SK-N-SH treated with all-trans-retinoic acid at 6 μM for 48 hours (cell line): ENCODE results near the gene ZBTB40.

ENCODE experiments used
- ISL1 ChIP-seq: fragments of 250-450 bp; sonication (Bioruptor Pico); IDR thresholded peaks from 2 replicates; pipeline ENCODE4 v2.1.2; 2022; ENCODE audit warnings: mild to moderate bottlenecking, moderate library complexity
- TSHZ2 ChIP-seq: fragments of 250-450 bp; sonication (Bioruptor Pico); IDR thresholded peaks from 2 replicates; pipeline ENCODE4 v1.5.0; 2020; ENCODE audit warnings: mild to moderate bottlenecking, moderate library complexity

- TF ChIP-seq TSHZ2 (CRISPR knock-in tag): no peak
- TF ChIP-seq ISL1 (CRISPR knock-in tag): no peak
Observed at GRCh38 chr1:22453181-22453580, 1.5 kb downstream of the ZBTB40 start.
